ENCODE measurements around the gene KLHL3. TPM values are rescaled to one million over a fixed set of nuclear protein-coding genes. Genes with fewer than 3 reads are reported as not detected.

Gene KLHL3
- total RNA-seq, 4 donors from 2014 or later: 22.5 to 35.7 (median 27.5) TPM

GRCh38 chr5:137624786-137625349 lies 111.0 kb downstream of the KLHL3 start:
- Histone ChIP-seq H3K27ac (peak overlapping the region in 1 of 4 donors; percentile 23), H3K9me3 (no peaks in the 10 kb centered on the region), H3K4me3 (no peak overlapping the region), H3K36me3 (peaks cover 0 to 35% (median 0%) of the 10 kb centered on the region in 3 donors), H3K4me1 (peaks cover 0 to 18% (median 2%) of the 10 kb centered on the region in 4 donors), H3K27me3 (no peaks in the 10 kb centered on the region)
- 47 to 52% methylated on average over 5 of the region's 5 CpGs for WGBS, 2 donors
- no peak for DNase-seq (ENCODE audit: low spot score in 2 of 2)
- TF ChIP-seq POLR2A (IDR thresholded peaks at IDR 0.05) (no peak), CTCF (IDR thresholded peaks at IDR 0.05) (no peak), EP300 (IDR thresholded peaks at IDR 0.05) (no peak)

GRCh38 chr5:137622850-137623249 lies 113.0 kb downstream of the KLHL3 start:
- DNase-seq (ENCODE audit: low spot score in 2 of 2): peak; percentile 43 to 56
- H3K4me1 ChIP-seq: peaks cover 0 to 29% (median 0%) of the 10 kb centered on the region in 4 donors
- H3K27me3 ChIP-seq: no peaks in the 10 kb centered on the region
- TF ChIP-seq CTCF (IDR thresholded peaks at IDR 0.05): no peak
- TF ChIP-seq EP300 (IDR thresholded peaks at IDR 0.05): peak in 1 of 2 donors; percentile 65
- H3K9me3 ChIP-seq: no peaks in the 10 kb centered on the region
- whole genome bisulfite sequencing, 2 donors: 39 to 65% methylated on average over 5 of the region's 5 CpGs
- H3K27ac ChIP-seq: peak overlapping the region in 3 of 4 donors; percentile 20 to 75 (median 67)
- no peak overlapping the region for H3K4me3 ChIP-seq
- peaks cover 0 to 30% (median 0%) of the 10 kb centered on the region in 3 donors for H3K36me3 ChIP-seq

DNA sequence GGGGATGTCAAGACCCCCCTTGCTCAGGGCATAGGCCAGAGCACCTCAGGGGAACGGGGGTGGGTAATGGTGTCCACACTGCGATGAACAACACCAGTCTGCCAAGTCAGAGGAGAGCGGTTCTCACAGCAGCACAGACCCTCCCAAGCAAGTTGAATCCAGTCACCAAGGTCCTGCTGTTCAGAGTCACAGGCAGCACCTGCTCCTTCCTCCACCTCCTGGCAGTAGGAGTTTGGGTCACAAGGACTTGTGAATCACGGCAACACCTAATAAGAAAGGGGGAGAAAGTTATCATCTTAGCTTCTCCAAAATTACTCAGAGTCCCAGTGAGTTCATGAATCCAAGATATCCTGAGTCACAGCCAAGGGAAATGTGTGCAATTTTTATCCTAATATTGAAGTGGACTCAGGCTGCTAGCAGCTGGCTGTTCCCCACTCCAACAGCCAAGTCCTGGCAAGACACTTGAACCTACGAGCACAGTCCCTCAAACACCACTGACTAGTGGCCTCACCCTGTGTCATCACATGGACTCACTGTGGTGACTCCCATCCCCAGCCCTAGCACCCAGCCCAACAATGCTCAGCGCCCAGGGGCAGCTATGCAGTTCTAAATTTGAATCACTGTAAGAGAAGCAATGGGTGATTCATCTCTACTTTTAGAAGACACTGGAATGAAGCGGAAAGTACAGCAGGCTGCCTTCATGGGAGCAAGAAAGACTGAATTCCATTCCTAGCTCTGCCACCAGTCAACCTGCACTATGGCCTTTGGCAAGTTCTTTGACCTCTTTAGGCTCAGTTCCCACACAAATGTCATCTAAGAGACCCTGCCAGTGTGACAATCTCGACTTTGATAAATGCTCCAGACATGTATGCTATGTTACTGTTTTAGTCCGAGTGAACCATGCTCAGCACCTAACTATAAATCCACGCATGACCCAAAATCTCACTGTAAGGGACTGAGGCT lies 113.7 kb downstream of the KLHL3 start:
- no peaks in the 10 kb centered on the region for H3K9me3 ChIP-seq
- peaks cover 0 to 29% (median 0%) of the 10 kb centered on the region in 4 donors for H3K4me1 ChIP-seq
- TF ChIP-seq POLR2A (IDR thresholded peaks at IDR 0.05): no peak
- no peak for TF ChIP-seq CTCF (IDR thresholded peaks at IDR 0.05)
- no peak for TF ChIP-seq EP300 (IDR thresholded peaks at IDR 0.05)
- peak overlapping the region in 2 of 4 donors; percentile 67 to 75 for H3K27ac ChIP-seq
- no peak overlapping the region for H3K4me3 ChIP-seq
- H3K27me3 ChIP-seq: no peaks in the 10 kb centered on the region
- peaks cover 0 to 28% (median 0%) of the 10 kb centered on the region in 3 donors for H3K36me3 ChIP-seq
- 71 to 80% methylated on average over 10 of the region's 10 CpGs for WGBS, 2 donors
- DNase-seq (ENCODE audit: low spot score in 2 of 2): no peak

- H3K36me3 ChIP-seq: peaks cover 0 to 34% (median 0%) of the 10 kb centered on the region in 3 donors
- H3K27me3 ChIP-seq: no peaks in the 10 kb centered on the region
- H3K4me3 ChIP-seq: no peak overlapping the region
- WGBS, 2 donors: 74 to 82% methylated on average over 3 of the region's 3 CpGs
- no peaks in the 10 kb centered on the region for H3K9me3 ChIP-seq
- TF ChIP-seq POLR2A (IDR thresholded peaks at IDR 0.05) (no peak), EP300 (IDR thresholded peaks at IDR 0.05) (no peak), CTCF (IDR thresholded peaks at IDR 0.05) (no peak)
- peak overlapping the region in 2 of 4 donors; percentile 67 to 75 for H3K27ac ChIP-seq
- DNase-seq (ENCODE audit: low spot score in 2 of 2): no peak
- H3K4me1 ChIP-seq: peaks cover 0 to 29% (median 0%) of the 10 kb centered on the region in 4 donors
Measured at GRCh38 chr5:137621306-137621705, 114.6 kb downstream of the KLHL3 start.
